ENCODE data around the gene ELF5.

GRCh38 chr11:34549271-34549670, 35.7 kb upstream of the ELF5 start:
- TF ChIP-seq CTCF (IDR thresholded peaks at IDR 0.05; ENCODE audit: low read length) = no peak
- TF ChIP-seq EZH2 (IDR thresholded peaks at IDR 0.05; ENCODE audit: borderline replicate concordance, low read length) = no peak

Data from OCI-LY1 (cell line).